ENCODE measurements around the gene RBP5.
A peak's percentile ranks its signal among the peaks of the same experiment; 100 is the strongest.

RBP5 gene

DNA sequence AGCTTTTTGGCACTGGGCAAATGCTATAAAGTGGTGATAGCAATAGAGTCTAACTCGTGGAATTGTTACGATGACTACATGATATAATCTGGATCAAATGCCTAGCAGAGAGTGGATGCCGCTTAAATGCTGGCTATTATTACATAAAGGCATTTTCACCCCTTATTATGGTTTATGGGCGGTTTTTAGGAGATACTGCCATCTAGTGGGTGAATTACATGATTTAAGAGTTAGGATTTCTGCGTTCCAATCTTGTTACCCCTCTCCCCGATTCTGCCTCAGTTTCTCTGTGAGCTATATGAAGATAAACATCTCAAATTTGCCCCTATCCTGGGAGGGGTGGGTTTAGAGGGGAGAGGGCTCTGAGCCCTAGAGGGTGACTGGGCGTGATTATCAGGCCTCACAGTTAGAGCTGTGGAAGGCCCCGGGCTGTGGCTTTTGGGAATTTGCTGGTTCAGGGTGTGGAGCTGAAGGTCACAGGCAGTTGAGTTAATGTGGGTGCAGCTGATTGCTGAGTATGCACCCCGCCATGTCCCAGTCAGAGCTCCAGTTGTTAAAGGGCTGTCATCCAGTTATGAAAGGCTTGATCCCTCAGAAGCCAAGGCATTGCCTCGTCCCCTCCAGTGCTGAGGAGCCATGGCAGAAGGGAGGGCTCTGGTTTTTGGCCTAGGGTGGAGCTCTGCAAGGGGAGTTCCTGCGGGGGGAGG, 15.9 kb upstream of the RBP5 start:
- Mint-ChIP-seq H3K27me3 (ENCODE audit: low read depth, poor library complexity) (no peaks in the 10 kb centered on the region), H3K36me3 (ENCODE audit: low read depth) (peaks cover 65% of the 10 kb centered on the region), H3K4me1 (no peaks in the 10 kb centered on the region), H3K4me3 (no peak overlapping the region), H3K27ac (no peak overlapping the region), H3K9me3 (no peaks in the 10 kb centered on the region)
- TF ChIP-seq CTCF (IDR thresholded peaks at IDR 0.05), result peak; percentile 48
- no peak for DNase-seq

DNA sequence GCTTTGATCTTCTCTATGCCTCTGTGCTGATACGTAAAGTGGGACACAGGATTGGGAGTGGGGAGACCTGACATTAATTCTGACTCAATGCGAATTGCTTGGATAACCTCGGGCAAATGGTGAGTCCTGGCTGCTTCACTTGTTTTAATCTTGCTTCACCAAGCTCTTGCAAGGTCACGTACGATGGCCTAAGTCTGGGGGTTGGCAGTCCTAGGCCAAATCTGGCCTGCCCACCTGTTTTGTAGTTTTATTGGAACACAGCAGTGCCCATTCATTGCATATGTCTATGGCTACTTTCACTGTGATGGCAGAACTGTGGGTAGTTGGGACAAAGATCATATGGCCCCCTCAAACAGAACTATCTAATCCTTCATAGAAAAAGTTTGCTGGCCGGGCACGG, 14.9 kb upstream of the RBP5 start:
- DNase-seq, result no peak
- H3K27me3 Mint-ChIP-seq (ENCODE audit: low read depth, poor library complexity), result peaks cover 3% of the 10 kb centered on the region
- H3K27ac Mint-ChIP-seq, result no peak overlapping the region
- no peak for TF ChIP-seq CTCF (IDR thresholded peaks at IDR 0.05)
- H3K4me1 Mint-ChIP-seq, result no peaks in the 10 kb centered on the region
- H3K36me3 Mint-ChIP-seq (ENCODE audit: low read depth), result peaks cover 67% of the 10 kb centered on the region
- H3K4me3 Mint-ChIP-seq, result no peak overlapping the region
- no peaks in the 10 kb centered on the region for H3K9me3 Mint-ChIP-seq

- no peak for TF ChIP-seq CTCF (IDR thresholded peaks at IDR 0.05)
- Mint-ChIP-seq H3K4me1 (no peaks in the 10 kb centered on the region), H3K4me3 (no peak overlapping the region), H3K9me3 (no peaks in the 10 kb centered on the region), H3K27me3 (ENCODE audit: low read depth, poor library complexity) (peaks cover 3% of the 10 kb centered on the region), H3K27ac (no peak overlapping the region), H3K36me3 (ENCODE audit: low read depth) (peaks cover 68% of the 10 kb centered on the region)
- DNase-seq, result no peak
Observed at GRCh38 chr12:7142809-7143465, 14.2 kb upstream of the RBP5 start.

DNA sequence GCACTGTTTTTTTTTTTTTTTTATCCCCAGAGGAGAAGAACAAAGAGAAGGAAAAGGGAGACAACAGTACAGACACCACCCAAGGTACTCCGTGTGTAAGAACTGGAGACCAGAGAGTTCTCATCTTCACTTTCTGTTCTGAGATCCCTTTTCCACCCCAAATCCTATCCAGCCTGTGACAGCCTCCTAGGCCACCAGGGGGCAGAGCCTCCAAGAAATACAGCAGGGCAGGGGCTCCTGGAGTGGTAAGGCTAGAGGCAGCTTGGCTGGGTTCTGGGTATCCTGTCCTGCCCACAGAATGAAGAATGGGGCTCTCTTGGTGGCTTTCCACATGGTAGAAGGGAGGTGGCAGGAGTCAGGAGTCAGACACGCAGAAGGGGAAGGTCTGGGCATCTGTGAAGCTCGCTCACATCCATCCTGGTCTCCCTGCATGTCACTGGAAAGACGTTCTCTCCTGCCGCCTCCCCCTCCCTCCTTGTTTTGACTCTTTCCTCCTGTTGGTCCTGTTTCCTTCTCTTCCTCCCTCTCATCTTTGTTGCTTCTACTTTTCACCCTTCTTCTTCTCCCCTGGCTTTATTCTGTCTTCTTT, 13.5 kb upstream of the RBP5 start:
- no peaks in the 10 kb centered on the region for H3K9me3 Mint-ChIP-seq
- H3K36me3 Mint-ChIP-seq (ENCODE audit: low read depth), result peaks cover 72% of the 10 kb centered on the region
- H3K4me3 Mint-ChIP-seq, result no peak overlapping the region
- H3K27me3 Mint-ChIP-seq (ENCODE audit: low read depth, poor library complexity), result peaks cover 3% of the 10 kb centered on the region
- DNase-seq, result peak; percentile 65
- no peaks in the 10 kb centered on the region for H3K4me1 Mint-ChIP-seq
- peak; percentile 61 for TF ChIP-seq CTCF (IDR thresholded peaks at IDR 0.05)
- H3K27ac Mint-ChIP-seq, result no peak overlapping the region

DNA sequence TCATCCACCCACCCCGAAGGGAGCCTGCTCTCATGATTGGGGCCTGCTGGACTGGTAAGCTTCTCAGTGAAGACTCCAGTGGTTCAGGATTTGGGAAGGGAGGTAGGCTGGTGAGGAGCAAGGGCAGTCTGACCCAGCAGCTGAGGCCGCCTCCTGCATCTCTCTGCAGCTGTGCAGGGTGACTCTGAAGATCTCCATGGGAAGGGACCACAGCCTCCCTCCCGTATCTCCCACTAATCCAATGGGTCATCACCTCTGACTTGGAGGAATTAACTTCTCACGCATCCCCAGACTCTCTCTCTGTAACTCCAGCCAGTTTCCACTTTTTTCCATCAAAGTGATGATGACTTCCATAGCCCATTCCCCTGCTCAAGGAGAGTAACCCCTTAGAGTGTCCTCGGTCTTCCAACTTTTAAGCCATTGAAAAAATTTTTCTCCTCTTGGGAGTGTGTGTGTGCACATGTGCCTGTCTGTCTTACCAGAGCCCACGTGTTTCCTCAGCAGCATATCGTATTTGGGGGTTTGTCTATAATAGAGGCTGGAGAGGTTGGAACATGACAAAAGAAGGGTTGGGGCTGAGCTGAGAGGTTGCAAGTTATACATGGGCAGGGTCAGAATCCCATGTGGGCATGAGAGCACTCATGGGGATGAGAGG, 12.8 kb upstream of the RBP5 start:
- H3K4me3 Mint-ChIP-seq, result no peak overlapping the region
- H3K36me3 Mint-ChIP-seq (ENCODE audit: low read depth), result peaks cover 71% of the 10 kb centered on the region
- no peak overlapping the region for H3K27ac Mint-ChIP-seq
- no peaks in the 10 kb centered on the region for H3K4me1 Mint-ChIP-seq
- TF ChIP-seq CTCF (IDR thresholded peaks at IDR 0.05), result no peak
- peaks cover 3% of the 10 kb centered on the region for H3K27me3 Mint-ChIP-seq (ENCODE audit: low read depth, poor library complexity)
- no peak for DNase-seq
- no peaks in the 10 kb centered on the region for H3K9me3 Mint-ChIP-seq
